ENCODE results near the gene BRD4.

The BRD4 gene

GRCh38 chr19:15305582-15306334 lies 26.6 kb downstream of the BRD4 start:
- H2AK5ac ChIP-seq (ENCODE audit: low read depth, low read length) = no peak overlapping the region
- WGBS, 2 donors (ENCODE audit: extremely low coverage in 2 of 2, insufficient read length in 2 of 2, insufficient replicate concordance in 1 of 2) = no CpG with 5 or more reads among the region's 3 CpGs
- H3K4me1 ChIP-seq (ENCODE audit: control insufficient read depth in 2 of 2, insufficient read depth in 1 of 2, low read depth in 1 of 2, low read length in 2 of 2) = peaks cover 0 to 3% of the 10 kb centered on the region in 2 donors
- no peak overlapping the region for H3K4ac ChIP-seq (ENCODE audit: low read length)
- H3K23ac ChIP-seq (ENCODE audit: low read depth, low read length, poor library complexity) = no peak overlapping the region
- H4K91ac ChIP-seq (ENCODE audit: low read depth, low read length, poor library complexity) = no peak overlapping the region
- H4K8ac ChIP-seq (ENCODE audit: low read depth, low read length) = no peak overlapping the region
- H2AFZ ChIP-seq (ENCODE audit: low read length) = no peak overlapping the region
- DNase-seq (ENCODE audit: low spot score) = no peak
- no peak overlapping the region for H3K4me3 ChIP-seq (ENCODE audit: low read length in 2 of 2)
- no peak overlapping the region for H2BK120ac ChIP-seq (ENCODE audit: low read depth, low read length)
- peaks cover 2 to 29% of the 10 kb centered on the region in 2 donors for H3K36me3 ChIP-seq (replicated peaks in 1 of 2; ENCODE audit: control insufficient read depth in 2 of 2, insufficient read depth in 2 of 2, low read length in 2 of 2)
- peaks cover 13 to 38% of the 10 kb centered on the region in 2 donors for H3K9me3 ChIP-seq (replicated peaks in 1 of 2; ENCODE audit: control insufficient read depth in 2 of 2, insufficient read depth in 1 of 2, low read depth in 1 of 2, low read length in 2 of 2)
- H3K27me3 ChIP-seq (ENCODE audit: control insufficient read depth in 3 of 3, insufficient read depth in 3 of 3, low read depth in 1 of 3, low read length in 3 of 3) = no peaks in the 10 kb centered on the region
- H2BK15ac ChIP-seq (ENCODE audit: low read length) = no peak overlapping the region
- no peak overlapping the region for H3K27ac ChIP-seq (replicated peaks; ENCODE audit: low read length)
- no peak overlapping the region for H3K9ac ChIP-seq (ENCODE audit: low read depth, low read length, poor library complexity)
- H3K79me1 ChIP-seq (ENCODE audit: low read depth, low read length) = peaks cover 10% of the 10 kb centered on the region
- H3K4me2 ChIP-seq (ENCODE audit: insufficient read depth, low read length, poor library complexity, severe bottlenecking) = no peak overlapping the region
- no peak overlapping the region for H2BK12ac ChIP-seq (ENCODE audit: low read length)
- H3K18ac ChIP-seq (ENCODE audit: low read length) = no peak overlapping the region
- H2BK5ac ChIP-seq (ENCODE audit: low read length) = no peak overlapping the region
- H3K14ac ChIP-seq (ENCODE audit: low read length) = no peak overlapping the region

GRCh38 chr19:15304140-15304705 lies 28.1 kb downstream of the BRD4 start:
- WGBS, 2 donors (ENCODE audit: extremely low coverage in 2 of 2, insufficient read length in 2 of 2, insufficient replicate concordance in 1 of 2) = 100% methylated on average over 1 of the region's 10 CpGs; no CpG with 5 or more reads in 1 of the 2 donors
- H3K4me1 ChIP-seq (ENCODE audit: control insufficient read depth in 2 of 2, insufficient read depth in 1 of 2, low read depth in 1 of 2, low read length in 2 of 2) = peaks cover 0 to 3% of the 10 kb centered on the region in 2 donors
- H4K8ac ChIP-seq (ENCODE audit: low read depth, low read length) = no peak overlapping the region
- H4K91ac ChIP-seq (ENCODE audit: low read depth, low read length, poor library complexity) = no peak overlapping the region
- no peak overlapping the region for H2BK5ac ChIP-seq (ENCODE audit: low read length)
- no peak overlapping the region for H2AFZ ChIP-seq (ENCODE audit: low read length)
- no peak overlapping the region for H2BK15ac ChIP-seq (ENCODE audit: low read length)
- H2BK12ac ChIP-seq (ENCODE audit: low read length) = no peak overlapping the region
- peak overlapping the region in 1 of 2 donors; percentile 23 for H3K4me3 ChIP-seq (ENCODE audit: low read length in 2 of 2)
- no peak overlapping the region for H3K14ac ChIP-seq (ENCODE audit: low read length)
- H3K27me3 ChIP-seq (ENCODE audit: control insufficient read depth in 3 of 3, insufficient read depth in 3 of 3, low read depth in 1 of 3, low read length in 3 of 3) = no peaks in the 10 kb centered on the region
- H2AK5ac ChIP-seq (ENCODE audit: low read depth, low read length) = no peak overlapping the region
- H3K9ac ChIP-seq (ENCODE audit: low read depth, low read length, poor library complexity) = no peak overlapping the region
- H3K36me3 ChIP-seq (replicated peaks in 1 of 2; ENCODE audit: control insufficient read depth in 2 of 2, insufficient read depth in 2 of 2, low read length in 2 of 2) = peaks cover 2 to 23% of the 10 kb centered on the region in 2 donors
- H2BK120ac ChIP-seq (ENCODE audit: low read depth, low read length) = no peak overlapping the region
- H3K23ac ChIP-seq (ENCODE audit: low read depth, low read length, poor library complexity) = no peak overlapping the region
- no peak for DNase-seq (ENCODE audit: low spot score)
- peaks cover 13 to 38% of the 10 kb centered on the region in 2 donors for H3K9me3 ChIP-seq (replicated peaks in 1 of 2; ENCODE audit: control insufficient read depth in 2 of 2, insufficient read depth in 1 of 2, low read depth in 1 of 2, low read length in 2 of 2)
- no peak overlapping the region for H3K18ac ChIP-seq (ENCODE audit: low read length)
- H3K4me2 ChIP-seq (ENCODE audit: insufficient read depth, low read length, poor library complexity, severe bottlenecking) = no peak overlapping the region
- peaks cover 10% of the 10 kb centered on the region for H3K79me1 ChIP-seq (ENCODE audit: low read depth, low read length)
- H3K4ac ChIP-seq (ENCODE audit: low read length) = no peak overlapping the region
- no peak overlapping the region for H3K27ac ChIP-seq (replicated peaks; ENCODE audit: low read length)

GRCh38 chr19:15303105-15303780 lies 29.1 kb downstream of the BRD4 start:
- H2BK120ac ChIP-seq (ENCODE audit: low read depth, low read length) = no peak overlapping the region
- no peak overlapping the region for H3K4me3 ChIP-seq (ENCODE audit: low read length in 2 of 2)
- H3K36me3 ChIP-seq (replicated peaks in 1 of 2; ENCODE audit: control insufficient read depth in 2 of 2, insufficient read depth in 2 of 2, low read length in 2 of 2) = peaks cover 2 to 23% of the 10 kb centered on the region in 2 donors
- no peak overlapping the region for H3K27ac ChIP-seq (replicated peaks; ENCODE audit: low read length)
- H2BK12ac ChIP-seq (ENCODE audit: low read length) = no peak overlapping the region
- no peak overlapping the region for H4K91ac ChIP-seq (ENCODE audit: low read depth, low read length, poor library complexity)
- no peak overlapping the region for H2BK5ac ChIP-seq (ENCODE audit: low read length)
- peaks cover 13 to 38% of the 10 kb centered on the region in 2 donors for H3K9me3 ChIP-seq (replicated peaks in 1 of 2; ENCODE audit: control insufficient read depth in 2 of 2, insufficient read depth in 1 of 2, low read depth in 1 of 2, low read length in 2 of 2)
- no peak overlapping the region for H2BK15ac ChIP-seq (ENCODE audit: low read length)
- peaks cover 13% of the 10 kb centered on the region for H3K79me1 ChIP-seq (ENCODE audit: low read depth, low read length)
- no peak overlapping the region for H2AK5ac ChIP-seq (ENCODE audit: low read depth, low read length)
- no peak overlapping the region for H3K14ac ChIP-seq (ENCODE audit: low read length)
- no peak overlapping the region for H3K4ac ChIP-seq (ENCODE audit: low read length)
- H3K4me2 ChIP-seq (ENCODE audit: insufficient read depth, low read length, poor library complexity, severe bottlenecking) = no peak overlapping the region
- no peak overlapping the region for H3K23ac ChIP-seq (ENCODE audit: low read depth, low read length, poor library complexity)
- no peak overlapping the region for H3K18ac ChIP-seq (ENCODE audit: low read length)
- H4K8ac ChIP-seq (ENCODE audit: low read depth, low read length) = no peak overlapping the region
- no peak overlapping the region for H2AFZ ChIP-seq (ENCODE audit: low read length)
- DNase-seq (ENCODE audit: low spot score) = no peak
- no peak overlapping the region for H3K9ac ChIP-seq (ENCODE audit: low read depth, low read length, poor library complexity)
- no peaks in the 10 kb centered on the region for H3K27me3 ChIP-seq (ENCODE audit: control insufficient read depth in 3 of 3, insufficient read depth in 3 of 3, low read depth in 1 of 3, low read length in 3 of 3)
- peaks cover 4% of the 10 kb centered on the region in 2 donors for H3K4me1 ChIP-seq (ENCODE audit: control insufficient read depth in 2 of 2, insufficient read depth in 1 of 2, low read depth in 1 of 2, low read length in 2 of 2)
- WGBS, 2 donors (ENCODE audit: extremely low coverage in 2 of 2, insufficient read length in 2 of 2, insufficient replicate concordance in 1 of 2) = no CpG with 5 or more reads among the region's 7 CpGs
